HepG2 (cell line): Measurements from ENCODE around the gene ZFPL1. TPM values are rescaled to one million over a fixed set of nuclear protein-coding genes. Genes with fewer than 3 reads are reported as not detected.

Source experiments
- ADNP ChIP-seq: sonication (generic); formaldehyde crosslinking; IDR thresholded peaks from 2 replicates; pipeline ENCODE4 v1.4.0; 2020; ENCODE audit warnings: missing genetic modification reagents
- AGO2 ChIP-seq: fragments of 200-400 bp; formaldehyde crosslinking; optimal IDR thresholded peaks from 2 replicates; pipeline ENCODE3; 2017; ENCODE audit warnings: mild to moderate bottlenecking, low read depth, low read length, moderate library complexity
- FOXM1 ChIP-seq: sonication (generic); formaldehyde crosslinking; IDR thresholded peaks from 2 replicates; pipeline ENCODE4 v1.5.0; 2020; ENCODE audit warnings: missing genetic modification reagents
- GPN1 ChIP-seq: sonication (generic); formaldehyde crosslinking; IDR thresholded peaks from 2 replicates; pipeline ENCODE4 v1.5.1; 2020; ENCODE audit warnings: missing genetic modification reagents, borderline replicate concordance
- HNRNPL ChIP-seq: fragments of 200-400 bp; formaldehyde crosslinking; IDR thresholded peaks from 2 replicates; pipeline ENCODE4 v1.6.1; 2017; ENCODE audit warnings: mild to moderate bottlenecking, low read depth, low read length
- MXI1 ChIP-seq: IDR thresholded peaks from 3 replicates; pipeline ENCODE4 v1.6.1; 2012; ENCODE audit warnings: low read depth, low read length, inconsistent platforms, borderline replicate concordance
- NCOR1 ChIP-seq: fragments of 200-600 bp; sonication (generic); IDR thresholded peaks from 2 replicates; pipeline ENCODE4 v1.7.0; 2017; ENCODE audit warnings: antibody characterized with exemption, low read length, borderline replicate concordance
- NR2F2 ChIP-seq: IDR thresholded peaks from 2 replicates; pipeline ENCODE4 v1.6.1; 2012; ENCODE audit warnings: low read depth, inconsistent platforms, borderline replicate concordance
- NRL ChIP-seq: sonication (generic); formaldehyde crosslinking; IDR thresholded peaks from 2 replicates; pipeline ENCODE4 v1.5.0; 2020; ENCODE audit warnings: missing genetic modification reagents, mild to moderate bottlenecking, moderate library complexity, borderline replicate concordance
- REL ChIP-seq: sonication (generic); formaldehyde crosslinking; conservative IDR thresholded peaks from 2 replicates; pipeline ENCODE4 v1.8.0; 2022; ENCODE audit warnings: mild to moderate bottlenecking, missing genetic modification reagents, moderate library complexity
- ZFX ChIP-seq: sonication (generic); formaldehyde crosslinking; IDR thresholded peaks from 2 replicates; pipeline ENCODE4 v1.4.0; 2020; ENCODE audit warnings: mild to moderate bottlenecking, low read depth, missing genetic modification reagents, moderate library complexity
- ZNF136 ChIP-seq: sonication (generic); formaldehyde crosslinking; IDR thresholded peaks from 2 replicates; pipeline ENCODE4 v1.8.1; 2022; ENCODE audit warnings: low read depth, mild to moderate bottlenecking, moderate library complexity, missing genetic modification reagents
- ZNF207 ChIP-seq: fragments of 450-650 bp; IDR thresholded peaks from 2 replicates; pipeline ENCODE4 v1.6.1; 2016; ENCODE audit warnings: antibody characterized with exemption, borderline replicate concordance
- ZNF24 ChIP-seq: fragments of 450-650 bp; IDR thresholded peaks from 2 replicates; pipeline ENCODE4 v1.6.1; 2017; ENCODE audit warnings: antibody characterized with exemption, mild to moderate bottlenecking
- ZNF672 ChIP-seq: sonication (generic); formaldehyde crosslinking; IDR thresholded peaks from 2 replicates; pipeline ENCODE4 v1.8.1; 2022; ENCODE audit warnings: missing genetic modification reagents
- polyA plus RNA-seq, 8 experiments: library from polyadenylated mRNA; depleted of rRNA in 3 of 8; stranded (reverse) in 7 of 8; unstranded in 1 of 8; fragments of >200 nt; fragmentation: Illumina TruSeq in 4 of 8; extraction: Trizol in 4 of 8; gene quantifications; 2 replicates each; pipeline versions ENCODE4 v1.2.1 to v1.2.3, GENCODE V29; 2011 to 2016; ENCODE audit warnings: low read depth in 4 of 8, missing spikeins in 1 of 8, mixed read lengths in 1 of 8; ENCODE audit not compliant: insufficient read depth in 1 of 8
- total RNA-seq, 5 experiments: library from RNA; depleted of rRNA; stranded (reverse); fragments of >200 nt; fragmentation: Illumina TruSeq; extraction: Trizol; gene quantifications; 2 replicates each; pipeline ENCODE4 v1.2.3, GENCODE V29; 2016; ENCODE audit warnings: low read depth in 1 of 5
- TF ChIP-seq, protein P1 (sequence below): sonication (generic); formaldehyde crosslinking; IDR thresholded peaks from one replicate; pipeline ENCODE4 v1.5.1; 2020; ENCODE audit warnings: mild to moderate bottlenecking, missing genetic modification reagents; ENCODE audit errors: not compliant biosample characterization
- TF ChIP-seq, protein P2 (sequence below): sonication (generic); formaldehyde crosslinking; IDR thresholded peaks from 2 replicates; pipeline ENCODE4 v1.4.0; 2020; ENCODE audit warnings: missing genetic modification reagents, low read depth, mild to moderate bottlenecking, borderline replicate concordance
- TF ChIP-seq, protein P3 (sequence below): sonication (generic); formaldehyde crosslinking; IDR thresholded peaks from 2 replicates; pipeline ENCODE4 v1.8.0; 2022; ENCODE audit warnings: missing genetic modification reagents, mild to moderate bottlenecking, moderate library complexity, borderline replicate concordance

Gene ZFPL1
- total and polyA plus RNA-seq, 2 of the 13 experiments (the other 11 are each of a cell fraction or from before 2014, with no cell fraction given): 32.2 to 56.0 TPM

DNA sequence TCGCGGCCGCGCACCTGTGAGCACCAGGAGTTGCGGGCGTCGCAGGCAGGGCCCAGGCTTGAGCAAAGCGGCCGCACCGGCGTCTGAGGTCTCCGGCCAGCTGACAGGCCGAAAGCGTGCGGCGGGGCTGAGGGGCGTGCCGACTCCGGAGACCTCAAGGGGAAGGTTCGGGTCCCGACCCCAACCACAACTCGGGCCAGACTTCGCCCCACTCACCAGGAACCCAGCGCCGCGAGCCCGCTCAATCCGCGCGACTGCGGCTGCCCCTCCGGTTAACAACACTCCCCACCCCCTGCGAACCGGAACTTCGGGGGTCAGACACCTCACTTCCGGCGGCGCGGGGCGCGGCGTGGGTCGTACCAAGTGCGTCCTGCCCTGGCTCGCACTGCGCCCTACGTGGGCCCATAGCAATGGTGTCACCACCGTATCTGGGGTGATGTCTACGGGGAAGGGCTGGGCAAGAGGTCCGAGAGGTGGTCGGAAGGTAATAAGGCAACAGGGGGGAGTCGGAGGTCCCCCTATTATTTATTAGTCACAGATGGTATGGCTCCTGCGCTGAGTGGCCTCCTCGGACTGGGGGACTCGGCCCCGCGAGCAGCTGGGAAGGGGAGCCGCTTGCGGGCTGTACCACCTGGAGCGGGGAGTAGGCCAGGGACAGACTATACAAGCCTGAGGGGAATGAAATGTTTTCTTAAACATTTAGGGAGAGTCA lies 50.4 kb downstream of the ZFPL1 start, which contains the start of gene SYVN1 (continued):
- TF ChIP-seq, protein P1, sequence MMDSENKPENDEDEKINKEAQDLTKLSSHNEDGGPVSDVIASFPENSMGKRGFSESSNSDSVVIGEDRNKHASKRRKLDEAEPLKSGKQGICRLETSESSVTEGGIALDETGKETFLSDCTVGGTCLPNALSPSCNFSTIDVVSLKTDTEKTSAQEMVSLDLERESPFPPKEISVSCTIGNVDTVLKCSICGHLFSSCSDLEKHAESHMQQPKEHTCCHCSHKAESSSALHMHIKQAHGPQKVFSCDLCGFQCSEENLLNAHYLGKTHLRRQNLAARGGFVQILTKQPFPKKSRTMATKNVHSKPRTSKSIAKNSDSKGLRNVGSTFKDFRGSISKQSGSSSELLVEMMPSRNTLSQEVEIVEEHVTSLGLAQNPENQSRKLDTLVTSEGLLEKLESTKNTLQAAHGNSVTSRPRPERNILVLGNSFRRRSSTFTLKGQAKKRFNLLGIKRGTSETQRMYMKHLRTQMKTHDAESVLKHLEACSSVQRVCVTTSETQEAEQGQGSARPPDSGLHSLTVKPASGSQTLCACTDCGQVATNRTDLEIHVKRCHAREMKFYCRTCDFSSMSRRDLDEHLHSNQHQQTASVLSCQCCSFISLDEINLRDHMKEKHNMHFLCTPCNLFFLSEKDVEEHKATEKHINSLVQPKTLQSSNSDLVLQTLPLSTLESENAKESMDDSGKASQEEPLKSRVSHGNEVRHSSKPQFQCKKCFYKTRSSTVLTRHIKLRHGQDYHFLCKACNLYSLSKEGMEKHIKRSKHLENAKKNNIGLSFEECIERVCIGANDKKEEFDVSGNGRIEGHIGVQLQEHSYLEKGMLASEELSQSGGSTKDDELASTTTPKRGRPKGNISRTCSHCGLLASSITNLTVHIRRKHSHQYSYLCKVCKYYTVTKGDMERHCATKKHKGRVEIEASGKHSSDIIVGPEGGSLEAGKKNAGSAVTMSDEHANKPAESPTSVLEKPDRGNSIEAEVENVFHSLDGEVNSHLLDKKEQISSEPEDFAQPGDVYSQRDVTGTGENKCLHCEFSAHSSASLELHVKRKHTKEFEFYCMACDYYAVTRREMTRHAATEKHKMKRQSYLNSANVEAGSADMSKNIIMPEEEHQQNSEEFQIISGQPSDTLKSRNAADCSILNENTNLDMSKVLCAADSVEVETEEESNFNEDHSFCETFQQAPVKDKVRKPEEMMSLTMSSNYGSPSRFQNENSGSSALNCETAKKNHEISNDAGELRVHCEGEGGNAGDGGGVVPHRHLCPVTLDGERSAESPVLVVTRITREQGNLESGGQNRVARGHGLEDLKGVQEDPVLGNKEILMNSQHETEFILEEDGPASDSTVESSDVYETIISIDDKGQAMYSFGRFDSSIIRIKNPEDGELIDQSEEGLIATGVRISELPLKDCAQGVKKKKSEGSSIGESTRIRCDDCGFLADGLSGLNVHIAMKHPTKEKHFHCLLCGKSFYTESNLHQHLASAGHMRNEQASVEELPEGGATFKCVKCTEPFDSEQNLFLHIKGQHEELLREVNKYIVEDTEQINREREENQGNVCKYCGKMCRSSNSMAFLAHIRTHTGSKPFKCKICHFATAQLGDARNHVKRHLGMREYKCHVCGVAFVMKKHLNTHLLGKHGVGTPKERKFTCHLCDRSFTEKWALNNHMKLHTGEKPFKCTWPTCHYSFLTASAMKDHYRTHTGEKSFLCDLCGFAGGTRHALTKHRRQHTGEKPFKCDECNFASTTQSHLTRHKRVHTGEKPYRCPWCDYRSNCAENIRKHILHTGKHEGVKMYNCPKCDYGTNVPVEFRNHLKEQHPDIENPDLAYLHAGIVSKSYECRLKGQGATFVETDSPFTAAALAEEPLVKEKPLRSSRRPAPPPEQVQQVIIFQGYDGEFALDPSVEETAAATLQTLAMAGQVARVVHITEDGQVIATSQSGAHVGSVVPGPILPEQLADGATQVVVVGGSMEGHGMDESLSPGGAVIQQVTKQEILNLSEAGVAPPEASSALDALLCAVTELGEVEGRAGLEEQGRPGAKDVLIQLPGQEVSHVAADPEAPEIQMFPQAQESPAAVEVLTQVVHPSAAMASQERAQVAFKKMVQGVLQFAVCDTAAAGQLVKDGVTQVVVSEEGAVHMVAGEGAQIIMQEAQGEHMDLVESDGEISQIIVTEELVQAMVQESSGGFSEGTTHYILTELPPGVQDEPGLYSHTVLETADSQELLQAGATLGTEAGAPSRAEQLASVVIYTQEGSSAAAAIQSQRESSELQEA (CRISPR knock-in tag): peak; percentile 65
- TF ChIP-seq, protein P2, sequence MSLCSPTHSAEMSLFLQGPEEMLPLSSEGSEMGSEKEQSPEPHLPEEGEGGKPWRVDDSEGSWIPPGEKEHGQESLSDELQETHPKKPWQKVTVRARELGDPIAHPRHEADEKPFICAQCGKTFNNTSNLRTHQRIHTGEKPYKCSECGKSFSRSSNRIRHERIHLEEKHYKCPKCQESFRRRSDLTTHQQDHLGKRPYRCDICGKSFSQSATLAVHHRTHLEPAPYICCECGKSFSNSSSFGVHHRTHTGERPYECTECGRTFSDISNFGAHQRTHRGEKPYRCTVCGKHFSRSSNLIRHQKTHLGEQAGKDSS (CRISPR knock-in tag): peak; percentile 89; the same call in 1 of the 2 replicates
- TF ChIP-seq ZNF24: peak; percentile 36; the same call in 1 of the 2 replicates
- TF ChIP-seq ZNF207: no peak
- TF ChIP-seq NR2F2: peak; percentile 53; the same call in 1 of the 2 replicates
- no peak; the same call in 1 of the 2 replicates for TF ChIP-seq NRL (CRISPR knock-in tag)
- 0 out of 2 replicates have a peak, but pooled peaks have one; percentile 68 for TF ChIP-seq ZNF672
- peak; percentile 64; the same call in 1 of the 3 replicates for TF ChIP-seq MXI1
- TF ChIP-seq GPN1 (CRISPR knock-in tag): no peak
- peak; percentile 92 for TF ChIP-seq ZNF136 (CRISPR knock-in tag)
- TF ChIP-seq, protein P3, sequence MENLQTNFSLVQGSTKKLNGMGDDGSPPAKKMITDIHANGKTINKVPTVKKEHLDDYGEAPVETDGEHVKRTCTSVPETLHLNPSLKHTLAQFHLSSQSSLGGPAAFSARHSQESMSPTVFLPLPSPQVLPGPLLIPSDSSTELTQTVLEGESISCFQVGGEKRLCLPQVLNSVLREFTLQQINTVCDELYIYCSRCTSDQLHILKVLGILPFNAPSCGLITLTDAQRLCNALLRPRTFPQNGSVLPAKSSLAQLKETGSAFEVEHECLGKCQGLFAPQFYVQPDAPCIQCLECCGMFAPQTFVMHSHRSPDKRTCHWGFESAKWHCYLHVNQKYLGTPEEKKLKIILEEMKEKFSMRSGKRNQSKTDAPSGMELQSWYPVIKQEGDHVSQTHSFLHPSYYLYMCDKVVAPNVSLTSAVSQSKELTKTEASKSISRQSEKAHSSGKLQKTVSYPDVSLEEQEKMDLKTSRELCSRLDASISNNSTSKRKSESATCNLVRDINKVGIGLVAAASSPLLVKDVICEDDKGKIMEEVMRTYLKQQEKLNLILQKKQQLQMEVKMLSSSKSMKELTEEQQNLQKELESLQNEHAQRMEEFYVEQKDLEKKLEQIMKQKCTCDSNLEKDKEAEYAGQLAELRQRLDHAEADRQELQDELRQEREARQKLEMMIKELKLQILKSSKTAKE (CRISPR knock-in tag): no peak
- no peak for TF ChIP-seq REL (CRISPR knock-in tag)
- TF ChIP-seq AGO2: peak; percentile 73
- 0 out of 2 replicates have a peak, but pooled peaks have one; percentile 40 for TF ChIP-seq HNRNPL
- TF ChIP-seq NCOR1: peak; percentile 48; the same call in 1 of the 2 replicates
- no peak for TF ChIP-seq ADNP (CRISPR knock-in tag)
- TF ChIP-seq ZFX (CRISPR knock-in tag): peak; percentile 77
- TF ChIP-seq FOXM1 (CRISPR knock-in tag): no peak
